Skin of body (tissue), 2 donors: ENCODE results near the gene ARPC5L. TPM values are rescaled to one million over a fixed set of nuclear protein-coding genes. Genes with fewer than 3 reads are reported as not detected.
"Not testable (repeated sequence)": the region's sequence is repeated elsewhere in the genome, so short reads cannot be mapped to it uniquely, and the experiment has no call there.

Source experiments
- DNase-seq: peaks from one replicate; lab custom pipeline; 2025; lab: John Stamatoyannopoulos, UW
- total RNA-seq: library from RNA; depleted of rRNA; stranded (reverse); fragments of >200 nt; gene quantifications from one replicate; pipeline ENCODE4 v1.2.3, GENCODE V29; 2014

Gene ARPC5L
- total RNA-seq, 1 donor from 2014 or later = 13.0 TPM

DNA sequence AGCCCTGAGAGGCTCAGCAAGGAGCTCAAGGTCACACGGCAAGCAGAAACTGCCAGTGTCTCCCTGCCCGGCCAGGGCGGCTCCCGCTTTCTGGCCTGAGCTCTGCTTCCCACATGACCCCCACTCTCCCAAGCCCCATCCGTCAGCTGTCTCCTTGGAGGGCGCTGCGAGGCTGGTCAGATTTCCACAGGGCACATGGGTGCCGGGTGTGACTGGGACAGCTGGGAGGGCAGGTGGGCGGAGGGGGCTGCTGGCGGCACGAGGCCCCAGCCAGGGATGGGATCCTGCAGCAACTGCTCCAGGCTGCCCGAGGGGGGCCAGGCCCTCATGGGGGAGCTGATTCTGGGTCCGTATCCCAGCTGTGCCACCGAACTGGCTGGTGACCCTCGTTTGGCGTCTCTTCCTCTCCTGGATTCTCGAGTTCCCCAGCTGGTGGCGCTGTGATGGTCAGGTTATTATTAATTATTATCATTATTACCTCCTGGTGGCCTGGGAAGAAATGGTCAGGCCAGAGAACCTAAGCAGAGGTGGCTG lies 21.6 kb upstream of the ARPC5L start:
- no peak for DNase-seq

DNA sequence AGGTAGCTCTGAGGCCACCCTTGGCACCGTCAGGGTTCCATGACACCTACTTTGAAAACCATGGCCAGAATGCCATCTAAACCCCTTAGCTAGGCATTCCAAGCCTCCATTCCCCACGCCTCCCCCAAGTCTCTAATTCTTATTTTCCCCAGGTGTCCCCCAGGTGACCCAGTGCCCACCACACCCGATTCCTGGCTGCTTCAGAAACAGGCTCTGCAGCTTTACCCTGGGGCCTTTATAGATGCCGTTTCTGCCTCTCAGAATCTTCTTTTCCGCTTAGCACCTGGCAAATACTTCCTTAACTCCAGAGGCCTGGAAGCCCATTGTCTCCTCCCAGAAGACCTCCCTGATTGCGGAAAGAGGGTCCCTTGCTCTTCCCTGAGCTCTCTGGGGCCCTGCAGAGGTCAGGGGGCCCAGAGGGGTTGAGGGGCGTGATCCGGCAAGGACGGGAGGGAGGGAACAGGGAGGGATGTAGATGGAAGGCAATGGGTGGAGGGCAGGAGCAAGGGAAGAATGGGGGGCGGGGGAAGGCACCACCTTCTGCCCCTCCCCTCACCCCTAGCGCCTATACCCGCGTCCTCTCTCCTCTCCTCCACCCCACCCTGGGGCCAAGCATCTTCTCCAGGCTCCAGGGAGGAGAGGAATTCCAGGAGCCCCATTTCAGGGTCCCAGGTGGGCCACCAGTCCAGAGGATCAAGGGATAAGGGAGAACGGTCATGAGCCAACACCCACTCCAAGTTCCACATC lies 20.7 kb upstream of the ARPC5L start:
- DNase-seq = no peak

DNA sequence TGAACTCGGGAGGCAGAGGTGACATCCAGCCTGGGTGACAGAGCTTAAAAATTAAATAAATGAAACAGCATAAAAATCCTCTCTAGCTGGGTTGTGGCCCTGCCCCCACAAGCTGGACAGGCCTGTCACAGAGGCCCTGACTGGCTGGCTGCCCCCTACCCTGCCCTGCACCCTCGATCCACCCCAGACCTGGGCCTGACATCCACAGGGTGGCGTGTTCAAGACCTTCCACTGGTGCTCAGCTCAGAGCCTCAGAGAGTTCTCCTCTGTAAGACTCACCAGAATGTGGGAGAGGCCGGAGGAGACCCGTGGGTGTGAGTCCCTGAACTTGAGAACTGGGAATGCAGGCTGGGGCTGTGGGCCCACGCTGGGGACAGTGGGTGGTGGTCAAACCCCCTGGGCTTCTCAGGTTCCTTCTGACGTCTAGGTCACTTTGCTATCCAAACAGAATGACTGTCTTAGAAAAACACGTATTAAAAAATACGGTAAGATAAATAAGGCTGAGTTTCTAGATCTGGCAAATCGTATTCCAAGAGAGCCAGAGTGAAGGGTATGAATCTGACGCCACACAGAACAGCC lies 18.4 kb upstream of the ARPC5L start:
- DNase-seq = no peak

DNA sequence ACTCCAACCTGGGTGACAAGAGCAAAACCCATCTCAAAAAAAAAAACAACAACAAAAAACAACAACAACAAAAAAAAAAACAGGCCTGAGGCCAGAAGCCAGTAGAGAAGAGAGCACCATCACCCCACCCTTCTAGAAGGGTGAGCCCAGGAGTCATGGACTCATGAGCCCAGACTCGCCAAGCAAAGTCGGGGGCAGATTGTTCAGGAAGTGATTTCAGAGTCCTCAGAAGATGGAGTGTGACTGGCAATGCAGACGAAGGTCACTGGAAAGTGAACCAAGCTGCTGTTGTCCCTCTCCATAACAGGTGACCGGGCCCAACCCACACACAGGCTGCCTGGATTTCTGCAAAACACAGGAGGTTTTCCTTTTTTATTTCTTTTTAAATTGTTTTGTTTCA lies 17.6 kb upstream of the ARPC5L start:
- no peak for DNase-seq

DNA sequence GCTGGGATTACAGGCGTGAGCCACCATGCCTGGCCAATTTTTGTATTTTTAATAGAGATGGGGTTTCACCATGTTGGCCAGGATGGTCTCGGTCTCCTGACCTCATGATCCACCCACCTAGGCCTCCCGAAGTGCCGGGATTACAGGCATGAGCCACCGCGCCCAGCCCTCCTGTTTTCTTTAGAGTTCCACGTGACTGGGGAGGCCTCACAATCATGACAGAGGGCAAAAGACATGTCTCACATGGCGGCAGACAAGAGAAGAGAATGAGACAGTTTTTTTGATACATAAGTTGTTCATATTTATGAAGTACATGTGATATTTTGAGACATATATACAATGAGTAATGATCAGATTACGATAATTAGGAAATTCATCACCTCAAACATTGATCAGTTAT lies 15.5 kb upstream of the ARPC5L start:
- not testable (repeated sequence) for DNase-seq

DNA sequence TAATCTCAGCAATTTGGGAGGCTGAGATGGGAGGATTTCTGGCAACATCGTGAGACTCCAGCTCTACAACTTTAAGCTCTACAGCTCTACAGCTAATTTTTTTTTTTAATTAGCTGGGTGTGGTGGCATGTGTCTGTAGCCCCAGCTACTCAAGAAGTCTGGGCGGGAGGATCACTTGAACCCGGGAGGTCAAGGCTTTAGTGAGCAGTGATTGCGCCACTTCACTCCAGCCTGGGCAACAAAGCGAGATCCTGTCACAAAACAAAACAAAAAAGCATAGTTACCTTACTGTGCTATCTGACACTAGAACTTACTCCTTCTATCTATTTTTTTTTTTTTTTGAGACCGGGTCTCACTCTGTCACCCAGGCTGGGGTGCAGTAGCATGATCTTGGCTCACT lies 15.0 kb upstream of the ARPC5L start:
- no peak for DNase-seq

DNA sequence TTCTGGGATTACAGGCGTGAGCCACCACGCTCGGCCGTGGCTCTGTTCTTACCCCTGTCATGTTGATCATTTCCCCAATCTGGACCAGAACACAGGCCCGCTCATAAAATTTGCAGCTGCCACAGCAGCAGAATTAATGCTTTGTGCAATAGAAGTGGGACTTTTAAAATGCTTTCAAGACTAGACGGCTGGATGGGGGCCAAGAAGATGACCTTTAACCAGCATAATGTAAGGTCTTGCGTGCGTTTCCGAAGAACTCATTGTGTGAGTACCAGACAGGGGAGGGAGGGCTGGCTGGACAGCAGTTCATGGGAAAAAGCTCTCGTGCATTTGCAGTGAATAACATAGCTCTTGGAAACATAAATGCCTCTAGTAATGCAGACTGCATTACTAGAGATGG lies 12.1 kb upstream of the ARPC5L start:
- peak; percentile 64 for DNase-seq

DNA sequence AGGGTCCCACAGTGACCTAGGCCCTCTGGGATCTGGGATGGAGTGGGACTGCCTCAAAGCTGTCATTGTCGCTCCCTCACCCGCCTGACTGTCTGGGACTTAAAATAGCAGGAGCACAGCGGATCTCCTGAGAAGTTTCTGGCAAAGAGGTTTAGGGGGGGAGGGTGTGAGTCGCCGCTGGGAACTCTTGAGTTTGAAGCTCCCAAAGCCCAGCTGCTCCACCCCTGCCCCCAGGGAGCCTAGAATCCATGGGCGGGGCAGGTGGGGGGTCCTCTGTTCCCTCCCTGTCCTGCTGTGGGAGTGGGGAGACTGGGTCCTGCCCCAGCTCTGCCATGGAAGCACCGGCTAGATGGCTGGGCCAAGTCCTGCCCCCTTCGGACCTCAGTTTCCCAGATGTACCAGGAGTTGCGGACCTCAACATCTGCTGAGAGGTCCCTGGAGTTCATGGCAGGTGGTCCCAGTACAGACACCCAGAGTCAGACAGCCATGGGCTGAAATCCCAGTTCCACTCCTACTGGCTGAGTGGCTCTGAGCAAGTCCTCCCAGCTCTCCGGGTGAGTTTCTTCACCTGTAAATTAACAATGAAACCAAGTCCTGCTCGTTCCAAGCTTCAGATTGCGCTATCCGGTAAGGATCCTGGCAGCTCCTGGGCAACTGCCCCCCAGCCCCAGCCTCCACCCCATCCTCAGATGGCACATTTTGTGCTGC lies 9.7 kb upstream of the ARPC5L start:
- no peak for DNase-seq

DNA sequence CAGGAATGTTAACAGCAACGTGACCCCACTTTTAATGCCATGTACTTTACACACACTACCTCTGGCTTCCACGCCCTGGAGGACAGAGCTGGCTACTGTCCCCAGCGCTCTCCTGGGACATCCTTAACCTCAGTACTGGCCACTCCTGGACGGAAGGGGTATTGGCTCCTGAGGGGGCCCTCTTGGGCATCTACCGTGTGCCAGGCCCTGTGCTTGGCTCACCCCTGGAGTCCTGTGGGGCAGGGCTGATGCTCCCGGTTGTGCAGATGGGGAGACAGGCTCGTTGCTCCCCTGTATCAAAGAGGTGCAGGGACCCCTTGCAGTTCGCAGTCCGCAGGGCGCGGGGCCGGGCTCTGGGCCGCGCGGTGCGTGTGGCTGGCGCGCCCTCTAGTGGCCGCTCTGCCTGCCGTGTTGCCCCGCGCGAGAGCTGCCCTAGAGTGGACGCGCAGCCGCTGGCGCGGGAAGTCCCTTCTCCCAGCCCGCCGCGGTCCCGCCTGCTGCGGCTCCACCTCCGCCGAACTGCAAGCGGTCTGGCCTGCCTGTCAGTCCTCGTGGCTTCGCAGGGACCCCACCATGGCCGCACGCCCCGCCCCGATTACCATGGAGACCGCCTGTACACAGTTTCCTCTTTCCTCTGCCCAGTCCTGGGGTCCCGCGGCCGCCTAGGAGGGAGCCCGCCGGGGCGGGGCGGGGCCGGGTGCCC lies 8.9 kb upstream of the ARPC5L start, which contains the start of gene WDR38:
Gene WDR38, plus strand, starts transcription at position 632 of the 703 bp plus-strand sequence. CDS start 72 bp downstream, outside the sequence.
- peak; percentile 59 for DNase-seq

DNA sequence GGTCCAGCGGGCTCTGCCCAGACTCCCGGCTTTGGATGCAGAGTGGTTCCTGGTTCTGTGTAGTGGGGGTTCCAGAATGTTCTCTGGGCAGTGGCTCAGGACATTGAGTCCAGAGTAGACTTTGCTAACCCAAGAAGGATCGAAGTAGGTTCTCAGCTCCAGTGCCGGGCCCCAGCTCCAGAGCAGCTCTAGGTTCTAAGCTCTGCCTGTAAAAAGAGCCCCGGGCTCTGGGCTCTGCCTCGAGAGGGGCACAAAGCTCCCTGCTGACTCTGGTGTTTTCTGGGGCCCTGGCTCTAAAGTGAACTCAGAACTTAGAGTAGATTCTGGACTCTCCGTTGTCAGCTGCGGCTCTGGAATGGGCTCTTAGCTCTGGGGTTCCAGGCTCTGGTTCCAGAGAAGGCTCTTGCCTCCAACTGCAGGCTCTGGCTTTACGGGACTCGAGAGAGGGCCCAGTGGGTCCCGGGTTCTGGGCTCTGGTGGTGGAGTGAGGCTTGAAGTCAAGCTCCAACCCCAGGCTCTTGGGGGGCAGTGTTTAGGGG lies 8.3 kb upstream of the ARPC5L start:
- DNase-seq = no peak

DNA sequence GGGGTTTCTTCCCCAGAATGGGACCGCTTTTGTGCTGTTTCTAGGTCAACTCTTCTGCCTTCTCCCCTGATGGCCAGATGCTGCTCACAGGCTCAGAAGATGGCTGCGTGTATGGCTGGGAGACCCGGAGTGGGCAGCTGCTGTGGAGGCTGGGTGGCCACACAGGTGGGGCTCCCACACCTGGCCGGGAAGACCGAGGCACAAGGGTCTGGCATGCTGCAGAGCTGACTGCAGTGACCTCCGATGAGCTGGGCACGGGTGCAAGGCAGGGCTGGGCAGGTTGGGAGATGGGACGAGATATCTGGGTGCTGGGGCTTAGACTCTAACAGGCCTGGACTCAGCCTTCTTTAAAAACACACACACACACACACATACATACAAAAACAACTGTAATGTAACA lies 7.8 kb upstream of the ARPC5L start:
- DNase-seq = no peak

DNA sequence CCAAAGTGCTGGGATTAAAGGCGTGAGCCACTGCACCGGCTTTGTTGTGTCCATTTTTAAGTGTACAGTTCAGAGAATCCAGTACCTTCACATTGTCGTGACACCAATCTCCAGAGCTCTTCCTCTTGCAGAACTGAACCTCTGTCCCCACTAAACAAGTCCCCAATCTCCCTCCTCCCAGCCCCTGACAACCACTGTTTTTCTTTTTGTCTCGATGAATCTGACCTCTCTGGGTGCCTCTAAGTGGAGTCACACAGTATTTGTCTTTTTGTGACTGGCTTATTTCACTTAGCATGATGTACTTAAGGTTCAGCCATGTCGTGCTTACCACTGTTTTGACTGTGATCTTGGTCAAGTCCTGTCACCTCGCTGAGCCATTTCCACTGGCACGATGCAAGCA lies 7.1 kb upstream of the ARPC5L start:
- no peak for DNase-seq

DNA sequence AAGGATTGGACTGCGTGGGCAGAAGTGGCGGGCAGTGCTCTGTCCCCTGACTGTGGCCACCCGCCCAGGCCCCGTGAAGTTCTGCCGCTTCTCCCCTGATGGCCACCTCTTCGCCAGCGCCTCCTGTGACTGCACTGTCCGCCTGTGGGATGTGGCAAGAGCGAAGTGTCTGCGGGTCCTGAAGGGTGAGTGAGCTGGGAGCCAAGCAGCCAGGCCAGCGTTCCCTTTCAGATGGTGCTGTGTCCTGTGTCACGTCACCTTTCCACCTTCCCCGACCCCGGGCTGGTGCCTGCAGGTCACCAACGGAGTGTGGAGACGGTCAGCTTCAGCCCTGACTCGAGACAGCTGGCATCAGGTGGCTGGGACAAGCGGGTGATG lies 6.4 kb upstream of the ARPC5L start:
- no peak for DNase-seq

DNA sequence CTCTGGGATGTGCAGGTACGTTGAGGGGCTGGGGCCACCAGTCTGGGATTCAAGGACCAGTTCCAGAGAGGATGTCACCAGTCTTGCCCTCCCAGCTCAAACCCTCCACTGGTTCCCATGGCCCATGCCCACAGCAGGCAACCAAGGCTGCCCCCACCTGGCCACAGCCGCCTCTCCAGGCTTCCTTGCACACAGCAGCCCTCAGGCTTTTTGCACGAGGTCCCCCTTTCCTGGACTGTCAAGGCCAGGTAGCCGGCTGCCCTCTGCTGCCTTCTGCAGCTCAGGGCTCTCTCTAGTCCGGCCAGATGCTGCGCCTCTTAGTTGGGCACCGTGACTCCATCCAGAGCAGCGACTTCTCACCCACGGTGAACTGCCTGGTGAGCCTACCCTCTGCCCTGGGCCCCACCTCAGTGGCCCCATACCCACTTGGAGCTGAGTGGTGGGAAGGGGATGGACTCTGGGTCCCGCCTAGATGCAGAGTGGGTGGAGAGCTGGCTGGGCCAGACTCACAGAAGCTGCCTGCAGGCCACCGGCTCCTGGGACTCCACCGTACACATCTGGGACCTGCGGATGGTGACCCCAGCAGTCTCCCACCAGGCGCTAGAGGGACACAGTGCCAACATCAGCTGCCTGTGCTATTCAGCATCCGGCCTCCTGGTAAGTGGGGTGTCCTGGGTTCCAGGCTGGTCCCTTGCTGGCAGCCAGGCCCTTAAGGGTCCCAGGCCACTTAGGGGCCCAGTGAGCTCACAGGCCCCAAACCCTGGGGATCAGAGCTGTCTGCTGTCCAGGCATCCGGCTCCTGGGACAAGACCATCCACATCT lies 5.8 kb upstream of the ARPC5L start:
- DNase-seq = no peak

DNA sequence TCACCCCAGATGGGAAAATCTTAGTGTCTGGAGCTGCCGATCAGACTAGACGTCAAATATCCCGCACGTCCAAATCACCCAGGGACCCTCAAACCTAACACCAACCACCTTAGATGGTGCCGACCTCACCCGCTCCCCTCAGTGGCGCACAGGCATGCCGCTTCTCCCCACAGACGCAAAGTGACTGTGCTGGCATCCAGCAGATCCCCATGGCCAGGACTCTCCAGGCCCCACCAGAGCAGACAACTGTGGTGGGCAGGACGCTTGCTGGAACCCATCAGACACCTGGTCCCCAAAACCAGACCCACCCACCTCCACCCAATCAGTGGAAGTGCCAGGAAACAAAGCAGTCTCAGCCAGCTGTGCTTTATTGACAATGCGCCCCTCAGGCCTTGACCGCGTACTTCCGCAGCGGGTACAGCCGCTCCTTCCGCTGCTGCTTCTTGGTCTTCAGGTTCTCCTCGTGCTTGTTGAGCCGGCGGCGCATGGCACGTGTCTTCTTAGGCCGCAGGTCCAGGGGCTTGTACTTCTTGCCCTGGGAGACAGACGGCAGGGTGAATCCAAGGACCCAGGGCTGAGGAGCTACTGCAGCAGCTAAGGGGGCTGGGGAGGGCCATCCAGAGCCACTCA lies 4.3 kb upstream of the ARPC5L start:
- no peak for DNase-seq

DNA sequence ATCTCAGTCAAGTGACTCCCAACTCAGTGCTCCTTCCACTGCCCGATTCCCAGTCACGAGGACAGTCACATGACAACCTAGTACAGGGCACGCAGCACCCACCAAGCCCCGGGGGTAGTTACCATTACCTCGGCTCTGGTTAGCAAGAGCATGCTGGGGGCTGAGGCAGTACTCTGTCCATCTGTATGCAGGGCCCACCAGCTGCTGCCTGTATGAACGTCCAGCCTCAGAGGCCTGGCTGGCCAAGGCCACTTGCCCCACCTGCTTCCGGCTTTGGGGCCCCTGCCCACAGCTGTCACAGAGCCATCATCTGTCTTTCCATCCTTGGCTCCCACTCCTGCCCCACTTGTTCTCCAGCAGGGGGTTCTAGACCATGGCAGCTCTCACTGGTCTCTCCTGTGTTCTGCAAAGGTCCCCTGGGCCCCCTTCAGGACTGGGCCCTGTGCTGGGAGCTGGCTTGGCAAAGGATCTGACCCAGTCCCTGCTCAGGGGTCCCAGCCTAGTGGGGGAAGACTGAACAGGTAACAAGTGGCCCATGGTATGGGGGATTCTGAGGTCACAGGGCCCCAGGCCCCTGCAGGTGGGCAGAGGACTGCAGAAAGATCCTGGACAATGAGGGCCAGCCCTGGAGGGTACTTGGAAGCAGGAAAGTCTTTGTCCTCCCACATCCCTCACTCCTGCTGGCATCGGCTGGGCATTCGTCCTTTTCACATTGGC lies 3.4 kb upstream of the ARPC5L start:
- no peak for DNase-seq

DNA sequence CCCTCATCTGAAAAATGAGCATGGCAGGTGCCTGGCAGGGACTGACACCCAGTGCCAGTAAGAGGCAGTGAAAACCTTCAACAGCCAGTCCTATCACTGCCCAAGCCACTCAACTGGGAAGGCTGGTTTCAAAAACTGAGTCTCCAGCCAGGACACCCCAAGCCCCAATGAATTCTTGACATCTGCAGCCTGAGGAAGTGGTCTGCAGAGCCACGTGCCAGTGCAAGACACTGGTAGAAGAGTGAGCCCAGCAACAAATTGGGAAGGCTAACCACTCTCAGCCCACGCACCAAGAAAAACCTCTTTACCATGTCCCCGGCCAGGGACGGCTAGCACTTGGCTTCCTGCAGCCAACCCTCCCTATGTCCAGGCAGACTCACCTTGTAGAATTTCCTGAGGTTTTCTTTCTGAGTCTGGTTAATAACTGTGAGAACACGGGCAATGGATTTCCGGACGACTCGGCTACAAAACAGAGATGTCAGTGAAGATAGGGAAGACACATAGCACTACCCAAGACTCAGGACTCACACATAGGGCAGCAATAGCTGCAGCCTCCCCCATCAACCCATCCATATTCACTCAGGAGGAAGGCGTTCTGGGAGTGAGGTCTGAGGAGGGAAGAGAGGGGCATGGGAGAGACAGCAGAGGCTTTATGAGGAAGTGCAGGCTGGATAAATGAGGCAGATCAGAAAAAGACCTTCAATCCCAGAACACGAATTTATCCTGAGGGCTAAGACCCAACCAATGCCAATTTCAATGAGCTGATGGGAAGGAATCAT lies 1.9 kb upstream of the ARPC5L start:
- no peak for DNase-seq

DNA sequence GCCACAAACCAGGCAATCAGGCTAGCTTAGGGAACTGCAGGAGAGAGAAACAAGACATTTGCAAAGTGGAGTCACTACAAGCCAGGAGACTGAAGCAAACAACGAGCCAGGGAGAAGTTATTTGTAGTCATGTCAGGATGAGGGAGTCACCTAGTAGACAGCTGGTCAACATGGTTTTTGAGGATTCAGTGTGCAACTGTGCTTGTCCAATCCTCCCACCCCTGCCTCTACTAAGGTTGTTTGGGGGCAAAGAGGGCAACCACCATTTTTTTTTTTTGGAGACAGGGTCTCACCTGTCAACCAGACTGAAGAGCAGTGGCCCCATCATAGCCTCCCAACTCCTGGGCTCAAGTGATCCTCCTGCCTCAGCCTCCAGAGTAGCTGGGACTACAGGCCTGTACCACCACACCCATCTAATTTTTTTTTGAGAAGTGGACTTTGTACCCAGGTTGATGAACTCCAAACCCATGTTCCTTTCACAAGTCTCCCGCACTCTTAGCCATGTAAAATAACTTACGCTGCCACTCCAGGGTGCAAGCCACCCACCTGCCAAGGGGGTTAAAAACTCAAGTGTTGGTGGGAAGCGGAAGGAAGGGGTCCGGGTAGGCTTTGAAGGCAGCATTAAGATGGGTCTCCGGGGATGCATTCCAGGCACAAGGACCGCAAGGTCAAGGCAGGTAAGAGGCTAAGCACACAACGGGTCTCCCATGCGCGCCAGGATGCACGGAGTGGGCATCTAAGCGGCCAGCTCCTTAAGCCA lies 1.2 kb upstream of the ARPC5L start:
- DNase-seq = no peak
